Fibroblast of the aortic adventitia (primary cell): Measurements from ENCODE around the gene ZDHHC18. TPM values are rescaled to one million over a fixed set of nuclear protein-coding genes. Genes with fewer than 3 reads are reported as not detected.

Experiments used
- DNase-seq: peaks from one replicate; pipeline ENCODE4 v3.0.0-alpha.2; 2010; ENCODE audit warnings: low read depth
- H3K4me3 ChIP-seq: 2 replicates; pipeline ENCODE4 v1.5.1; 2011; ENCODE audit warnings: low read depth, mild to moderate bottlenecking, control low read depth, low read length, moderate library complexity
- total RNA-seq: library from RNA; depleted of rRNA; stranded (reverse); fragments of >200 nt; gene quantifications from 2 replicates; pipeline ENCODE4 v1.2.3, GENCODE V29; 2012; ENCODE audit warnings: low replicate concordance
- TF ChIP-seq, protein P1 (sequence below): IDR thresholded peaks from 2 replicates; pipeline ENCODE4 v1.5.1; 2011; ENCODE audit warnings: mild to moderate bottlenecking, low read length, control low read depth, inconsistent platforms; ENCODE audit not compliant: insufficient read depth

The ZDHHC18 gene
- total RNA-seq, 1 donor = 10.4 TPM

DNA sequence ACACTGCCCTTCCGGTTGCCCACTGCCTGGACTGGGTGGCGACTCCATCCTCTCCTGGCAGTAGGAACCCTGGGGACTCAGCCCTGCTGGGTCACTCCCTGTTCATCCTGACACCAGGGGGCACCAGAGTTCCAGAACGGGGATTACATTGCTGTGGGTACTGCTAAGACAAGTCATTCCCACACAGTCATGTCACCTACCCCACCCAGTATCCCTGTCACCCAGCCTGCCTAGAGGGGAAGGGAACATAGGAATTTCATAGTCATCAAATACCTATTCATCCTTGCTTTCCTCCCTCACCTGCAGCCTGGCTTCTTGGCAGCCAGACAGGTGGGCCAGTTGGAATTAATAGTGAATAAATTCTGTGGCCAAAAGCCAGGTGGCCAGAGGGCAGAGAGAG lies 26.7 kb downstream of the ZDHHC18 start:
- peak; percentile 81 for DNase-seq
- TF ChIP-seq, protein P1, sequence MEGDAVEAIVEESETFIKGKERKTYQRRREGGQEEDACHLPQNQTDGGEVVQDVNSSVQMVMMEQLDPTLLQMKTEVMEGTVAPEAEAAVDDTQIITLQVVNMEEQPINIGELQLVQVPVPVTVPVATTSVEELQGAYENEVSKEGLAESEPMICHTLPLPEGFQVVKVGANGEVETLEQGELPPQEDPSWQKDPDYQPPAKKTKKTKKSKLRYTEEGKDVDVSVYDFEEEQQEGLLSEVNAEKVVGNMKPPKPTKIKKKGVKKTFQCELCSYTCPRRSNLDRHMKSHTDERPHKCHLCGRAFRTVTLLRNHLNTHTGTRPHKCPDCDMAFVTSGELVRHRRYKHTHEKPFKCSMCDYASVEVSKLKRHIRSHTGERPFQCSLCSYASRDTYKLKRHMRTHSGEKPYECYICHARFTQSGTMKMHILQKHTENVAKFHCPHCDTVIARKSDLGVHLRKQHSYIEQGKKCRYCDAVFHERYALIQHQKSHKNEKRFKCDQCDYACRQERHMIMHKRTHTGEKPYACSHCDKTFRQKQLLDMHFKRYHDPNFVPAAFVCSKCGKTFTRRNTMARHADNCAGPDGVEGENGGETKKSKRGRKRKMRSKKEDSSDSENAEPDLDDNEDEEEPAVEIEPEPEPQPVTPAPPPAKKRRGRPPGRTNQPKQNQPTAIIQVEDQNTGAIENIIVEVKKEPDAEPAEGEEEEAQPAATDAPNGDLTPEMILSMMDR = peak; percentile 86
- no peak overlapping the region for H3K4me3 ChIP-seq

DNA sequence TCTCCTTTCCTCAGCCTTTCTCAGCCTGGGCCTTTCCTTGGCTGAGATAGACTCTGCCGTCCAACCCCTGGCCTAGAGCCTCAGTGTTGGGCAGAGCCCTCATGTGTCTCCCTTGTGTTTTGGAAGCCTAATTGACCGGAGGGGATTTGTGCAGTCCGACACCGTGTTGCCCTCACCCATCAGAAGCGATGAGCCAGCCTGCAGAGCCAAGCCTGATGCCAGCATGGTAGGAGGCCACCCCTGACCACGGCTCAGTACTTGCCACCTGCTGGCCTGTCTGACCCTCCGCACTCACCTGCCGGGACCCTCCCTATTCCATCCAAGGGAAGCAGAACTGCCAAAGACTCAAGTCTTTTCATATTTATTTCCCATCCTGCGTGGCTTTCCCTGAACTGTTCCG lies 27.1 kb downstream of the ZDHHC18 start:
- TF ChIP-seq, protein P1 = no peak
- no peak for DNase-seq
- no peak overlapping the region for H3K4me3 ChIP-seq

DNA sequence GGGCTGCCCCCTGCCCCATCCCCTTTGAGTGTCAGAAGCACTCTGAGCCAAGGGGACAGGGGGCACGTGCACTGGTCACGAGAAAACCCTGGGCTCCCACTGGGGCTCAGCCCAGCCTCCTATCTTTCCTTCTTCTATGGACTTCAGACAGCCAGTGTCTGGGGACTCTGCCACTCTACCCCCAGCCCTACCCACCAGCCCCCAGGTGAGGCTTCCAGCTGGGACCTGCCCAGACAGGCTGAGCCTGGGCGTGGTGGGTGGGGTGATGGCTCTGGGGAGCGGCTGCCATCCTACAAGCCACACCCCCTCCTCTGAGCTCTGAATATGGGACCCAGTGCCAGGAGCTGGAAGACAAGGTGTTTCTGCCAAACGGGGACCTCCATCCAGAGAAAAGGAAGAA lies 28.4 kb downstream of the ZDHHC18 start:
- DNase-seq = no peak
- no peak overlapping the region for H3K4me3 ChIP-seq
- TF ChIP-seq, protein P1 = no peak

DNA sequence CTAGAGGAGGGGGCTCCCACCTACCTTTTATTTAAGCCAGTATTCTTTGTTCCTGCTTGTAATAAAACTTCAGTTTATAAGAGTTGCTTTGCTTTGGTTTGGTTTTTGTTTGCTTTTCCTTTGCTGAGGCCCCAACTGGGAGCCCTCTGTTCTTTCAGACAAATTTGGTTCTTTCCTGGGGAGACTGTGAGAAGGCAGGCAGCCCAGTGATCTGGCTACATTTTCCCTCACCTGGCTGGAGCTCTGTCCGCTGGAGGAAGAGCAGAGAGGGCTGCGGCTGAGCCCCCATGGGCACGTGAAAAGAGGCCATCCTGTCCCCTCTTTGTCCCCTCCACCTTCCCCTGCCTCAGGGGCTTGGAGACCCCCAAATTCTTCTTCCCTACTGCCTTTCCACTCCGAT lies 29.1 kb downstream of the ZDHHC18 start:
- DNase-seq = no peak
- H3K4me3 ChIP-seq = no peak overlapping the region
- TF ChIP-seq, protein P1 = no peak

DNA sequence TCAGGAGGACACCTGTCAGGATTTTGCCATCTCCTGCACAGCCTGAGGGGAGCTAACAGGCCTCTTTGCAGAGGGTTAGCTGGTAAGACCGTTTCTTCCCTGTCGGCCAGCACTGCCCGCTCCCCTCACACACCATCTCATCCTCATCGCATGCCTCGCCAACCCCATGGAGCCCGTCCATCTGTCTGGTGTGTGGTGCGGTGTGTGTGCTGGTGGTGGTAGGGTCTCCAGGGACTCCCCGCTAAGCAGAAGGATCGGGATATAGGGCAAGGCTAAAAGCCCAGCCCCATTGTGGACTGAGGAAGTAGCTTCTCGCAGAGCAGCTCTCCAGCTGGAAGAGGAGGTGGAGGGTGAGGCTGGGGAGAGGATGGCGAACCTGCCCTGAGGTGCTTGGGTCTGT lies 29.7 kb downstream of the ZDHHC18 start:
- DNase-seq = no peak
- no peak overlapping the region for H3K4me3 ChIP-seq
- TF ChIP-seq, protein P1 = no peak

DNA sequence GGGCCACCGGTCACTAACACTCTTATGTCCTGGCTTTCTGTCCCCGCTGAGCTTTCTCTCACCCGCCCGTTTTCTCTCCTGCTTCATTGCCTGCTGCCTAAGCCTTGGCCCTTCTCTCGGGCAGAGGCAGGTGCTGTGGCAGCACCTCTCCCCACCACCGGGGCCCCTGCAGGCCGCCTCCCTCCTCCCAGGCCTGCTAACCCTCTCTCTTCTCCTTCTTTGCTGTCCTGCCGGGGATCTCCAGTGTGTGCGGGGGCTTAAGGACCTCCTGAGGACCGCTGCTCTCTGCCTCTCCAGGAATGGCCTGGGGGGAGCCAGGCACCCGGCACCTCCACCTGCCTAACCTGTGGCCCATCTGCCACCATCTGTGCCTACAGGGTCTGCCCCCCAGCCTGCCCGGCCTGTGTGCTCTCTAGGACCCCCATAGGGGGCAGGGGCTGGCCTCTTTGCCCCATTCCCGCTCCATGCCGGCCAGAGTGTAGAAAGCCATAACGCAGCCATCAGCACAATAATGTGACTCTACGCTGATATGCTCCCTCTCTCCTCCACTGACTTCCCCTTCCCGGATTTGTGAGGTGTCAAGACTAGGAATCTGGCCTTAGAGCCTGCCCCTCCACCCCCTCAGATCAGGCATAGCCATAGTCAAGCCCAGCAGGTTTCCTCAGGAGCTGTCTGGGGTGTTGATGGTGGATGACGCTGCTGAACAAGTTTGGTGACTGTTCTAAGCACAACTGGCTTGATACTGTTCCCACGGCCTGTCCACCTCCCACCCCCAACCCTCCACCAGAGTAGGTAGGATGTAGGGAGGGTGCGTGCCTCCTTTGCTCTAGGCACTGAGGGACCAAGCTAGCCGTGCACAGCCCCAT lies 30.3 kb downstream of the ZDHHC18 start:
- DNase-seq = no peak
- TF ChIP-seq, protein P1 = no peak
- H3K4me3 ChIP-seq = no peak overlapping the region
